ENCODE results near the gene NEK1.

The NEK1 gene

GRCh38 chr4:169379688-169380087 lies 232.7 kb downstream of the NEK1 start:
- TF ChIP-seq, protein P1, sequence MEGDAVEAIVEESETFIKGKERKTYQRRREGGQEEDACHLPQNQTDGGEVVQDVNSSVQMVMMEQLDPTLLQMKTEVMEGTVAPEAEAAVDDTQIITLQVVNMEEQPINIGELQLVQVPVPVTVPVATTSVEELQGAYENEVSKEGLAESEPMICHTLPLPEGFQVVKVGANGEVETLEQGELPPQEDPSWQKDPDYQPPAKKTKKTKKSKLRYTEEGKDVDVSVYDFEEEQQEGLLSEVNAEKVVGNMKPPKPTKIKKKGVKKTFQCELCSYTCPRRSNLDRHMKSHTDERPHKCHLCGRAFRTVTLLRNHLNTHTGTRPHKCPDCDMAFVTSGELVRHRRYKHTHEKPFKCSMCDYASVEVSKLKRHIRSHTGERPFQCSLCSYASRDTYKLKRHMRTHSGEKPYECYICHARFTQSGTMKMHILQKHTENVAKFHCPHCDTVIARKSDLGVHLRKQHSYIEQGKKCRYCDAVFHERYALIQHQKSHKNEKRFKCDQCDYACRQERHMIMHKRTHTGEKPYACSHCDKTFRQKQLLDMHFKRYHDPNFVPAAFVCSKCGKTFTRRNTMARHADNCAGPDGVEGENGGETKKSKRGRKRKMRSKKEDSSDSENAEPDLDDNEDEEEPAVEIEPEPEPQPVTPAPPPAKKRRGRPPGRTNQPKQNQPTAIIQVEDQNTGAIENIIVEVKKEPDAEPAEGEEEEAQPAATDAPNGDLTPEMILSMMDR (IDR thresholded peaks at IDR 0.05; ENCODE audit: low read depth, low read length, missing control alignments) = no peak
- Histone ChIP-seq H3K36me3 (replicated peaks) (no peaks in the 10 kb centered on the region), H3K4me3 (ENCODE audit: low read depth, low read length) (no peak overlapping the region), H3K27ac (no peak overlapping the region), H3K27me3 (replicated peaks) (no peaks in the 10 kb centered on the region)
- DNase-seq = no peak
- in situ Hi-C loops (cut with HindIII; ENCODE audit: low pct_ligation_motif_present, low sequenced_read_pairs) = no loop called here

DNA sequence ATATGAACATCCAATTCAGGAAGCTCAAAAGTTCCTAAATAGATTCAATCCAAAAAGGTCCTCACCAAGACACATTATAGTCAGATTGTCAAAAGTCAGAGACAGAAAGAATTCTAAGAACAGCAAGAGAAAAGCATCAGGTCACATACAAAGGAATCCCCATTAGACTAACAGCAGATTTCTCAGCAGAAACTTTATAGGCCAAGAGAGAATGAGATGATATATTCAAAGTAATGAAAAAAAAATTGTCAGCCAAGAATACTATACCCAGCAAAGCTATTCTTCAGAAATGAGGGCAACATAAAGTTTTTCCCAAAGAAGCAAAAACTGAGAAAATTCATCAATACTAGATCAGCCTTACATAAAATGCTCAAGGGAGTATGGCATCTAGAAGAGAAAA lies 235.0 kb downstream of the NEK1 start:
- in situ Hi-C loops (cut with HindIII; ENCODE audit: low pct_ligation_motif_present, low sequenced_read_pairs) = no loop called here
- no peak for DNase-seq
- H3K27me3 ChIP-seq (replicated peaks) = no peaks in the 10 kb centered on the region

DNA sequence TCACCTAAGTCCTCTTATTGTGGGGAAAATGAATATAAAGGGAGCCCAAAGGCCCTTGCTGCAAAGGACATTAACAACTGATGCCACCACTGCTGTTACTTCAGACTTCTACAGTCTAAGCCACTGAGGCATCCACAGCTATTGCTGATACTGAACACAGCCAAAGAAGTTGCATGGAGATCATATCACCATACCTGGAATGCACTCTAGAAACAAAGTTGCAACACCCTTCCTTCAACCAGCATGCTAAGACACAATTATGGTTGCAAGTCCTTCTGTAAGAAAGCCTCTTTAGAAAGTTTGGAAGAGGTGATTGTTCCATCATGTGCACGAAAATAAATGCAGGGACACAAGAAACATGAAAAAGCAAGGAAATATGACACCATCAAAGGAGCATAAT lies 236.0 kb downstream of the NEK1 start:
- in situ Hi-C loops (cut with HindIII; ENCODE audit: low pct_ligation_motif_present, low sequenced_read_pairs) = no loop called here
- Histone ChIP-seq H3K27ac (no peak overlapping the region), H3K27me3 (replicated peaks) (no peaks in the 10 kb centered on the region), H3K4me3 (ENCODE audit: low read depth, low read length) (no peak overlapping the region), H3K36me3 (replicated peaks) (no peaks in the 10 kb centered on the region)
- no peak for DNase-seq
- TF ChIP-seq, protein P1 (IDR thresholded peaks at IDR 0.05; ENCODE audit: low read depth, low read length, missing control alignments) = no peak

More for the DNA sequence above, 235.0 kb downstream of the NEK1 start:
- no peaks in the 10 kb centered on the region for H3K36me3 ChIP-seq (replicated peaks)
- H3K27ac ChIP-seq = no peak overlapping the region
- TF ChIP-seq, protein P1 (IDR thresholded peaks at IDR 0.05; ENCODE audit: low read depth, low read length, missing control alignments) = no peak
- H3K4me3 ChIP-seq (ENCODE audit: low read depth, low read length) = no peak overlapping the region

- Histone ChIP-seq H3K27ac (no peak overlapping the region), H3K27me3 (replicated peaks) (no peaks in the 10 kb centered on the region), H3K36me3 (replicated peaks) (no peaks in the 10 kb centered on the region), H3K4me3 (ENCODE audit: low read depth, low read length) (no peak overlapping the region)
- in situ Hi-C loops (cut with HindIII; ENCODE audit: low pct_ligation_motif_present, low sequenced_read_pairs) = no loop called here
- DNase-seq = no peak
- TF ChIP-seq, protein P1 (IDR thresholded peaks at IDR 0.05; ENCODE audit: low read depth, low read length, missing control alignments) = no peak
Measured at GRCh38 chr4:169372791-169373190, 239.6 kb downstream of the NEK1 start.

DNA sequence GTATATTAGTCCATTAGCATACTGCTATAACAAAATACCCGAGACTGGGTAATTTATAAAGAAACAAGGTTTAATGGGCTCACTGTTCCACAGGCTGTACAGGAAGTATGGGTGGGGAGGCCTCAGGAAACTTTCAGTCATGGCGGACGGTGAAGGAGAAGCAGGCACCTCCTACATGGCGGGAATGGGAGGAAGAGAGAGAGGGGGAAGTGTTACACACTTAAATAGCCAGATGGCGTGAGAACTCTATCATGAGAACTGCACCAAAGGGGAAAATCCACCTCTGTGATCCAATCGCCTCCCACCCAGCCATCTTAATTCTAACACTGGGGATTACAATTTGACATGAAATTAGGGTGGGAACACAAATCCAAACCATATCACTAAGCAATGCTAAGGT lies 242.7 kb downstream of the NEK1 start:
- no peak for DNase-seq
- Histone ChIP-seq H3K4me3 (ENCODE audit: low read depth, low read length) (no peak overlapping the region), H3K27ac (no peak overlapping the region), H3K36me3 (replicated peaks) (no peaks in the 10 kb centered on the region), H3K27me3 (replicated peaks) (no peaks in the 10 kb centered on the region)
- TF ChIP-seq, protein P1 (IDR thresholded peaks at IDR 0.05; ENCODE audit: low read depth, low read length, missing control alignments) = no peak
- in situ Hi-C loops (cut with HindIII; ENCODE audit: low pct_ligation_motif_present, low sequenced_read_pairs) = no loop called here

- TF ChIP-seq, protein P1 (IDR thresholded peaks at IDR 0.05; ENCODE audit: low read depth, low read length, missing control alignments) = no peak
- in situ Hi-C loops (cut with HindIII; ENCODE audit: low pct_ligation_motif_present, low sequenced_read_pairs) = no loop called here
- Histone ChIP-seq H3K4me3 (ENCODE audit: low read depth, low read length) (no peak overlapping the region), H3K27me3 (replicated peaks) (no peaks in the 10 kb centered on the region), H3K27ac (no peak overlapping the region), H3K36me3 (replicated peaks) (no peaks in the 10 kb centered on the region)
- DNase-seq = no peak
Measured at GRCh38 chr4:169367826-169368225, 244.6 kb downstream of the NEK1 start.

Data from brain microvascular endothelial cell (primary cell).